Nephron (organoid): ENCODE measurements around the gene FNIP1.

ENCODE experiments used
- H3K27ac Mint-ChIP-seq, 3 experiments: 2 replicates each; pipeline ENCODE4 v1.8.0; 2020; ENCODE audit warnings: mixed read lengths in 3 of 3, mild to moderate bottlenecking in 2 of 3, moderate library complexity in 1 of 3
- H3K27me3 Mint-ChIP-seq: 2 replicates; pipeline ENCODE4 v1.8.0; 2021; ENCODE audit warnings: low read depth, mild to moderate bottlenecking, moderate library complexity, mixed read lengths
- H3K36me3 Mint-ChIP-seq: 2 replicates; pipeline ENCODE4 v1.8.0; 2020; ENCODE audit warnings: low read depth, mixed read lengths
- H3K4me1 Mint-ChIP-seq: 2 replicates; pipeline ENCODE4 v1.8.0; 2020; ENCODE audit warnings: mixed read lengths
- H3K4me3 Mint-ChIP-seq, 3 experiments: 2 replicates each; pipeline ENCODE4 v1.8.0; 2020; ENCODE audit warnings: mild to moderate bottlenecking in 3 of 3, mixed read lengths in 3 of 3, moderate library complexity in 2 of 3
- H3K9me3 Mint-ChIP-seq: 2 replicates; pipeline ENCODE4 v1.8.0; 2020; ENCODE audit warnings: mixed read lengths
- CTCF ChIP-seq, 3 experiments: fragments of 200-600 bp; sonication (generic); IDR thresholded peaks; one replicate each; pipeline ENCODE4 v1.5.0; 2021; ENCODE audit warnings: antibody characterized with exemption in 3 of 3; ENCODE audit not compliant: unreplicated experiment in 3 of 3

The FNIP1 gene

GRCh38 chr5:131716650-131717049 lies 80.2 kb downstream of the FNIP1 start:
- Mint-ChIP-seq H3K27me3 (no peaks in the 10 kb centered on the region), H3K36me3 (peaks cover 77% of the 10 kb centered on the region), H3K4me3 (no peak overlapping the region), H3K4me1 (no peaks in the 10 kb centered on the region), H3K9me3 (peaks cover 17% of the 10 kb centered on the region), H3K27ac (no peak overlapping the region)
- no peak for TF ChIP-seq CTCF (IDR thresholded peaks at IDR 0.05; ENCODE audit: unreplicated experiment in 3 of 3)

DNA sequence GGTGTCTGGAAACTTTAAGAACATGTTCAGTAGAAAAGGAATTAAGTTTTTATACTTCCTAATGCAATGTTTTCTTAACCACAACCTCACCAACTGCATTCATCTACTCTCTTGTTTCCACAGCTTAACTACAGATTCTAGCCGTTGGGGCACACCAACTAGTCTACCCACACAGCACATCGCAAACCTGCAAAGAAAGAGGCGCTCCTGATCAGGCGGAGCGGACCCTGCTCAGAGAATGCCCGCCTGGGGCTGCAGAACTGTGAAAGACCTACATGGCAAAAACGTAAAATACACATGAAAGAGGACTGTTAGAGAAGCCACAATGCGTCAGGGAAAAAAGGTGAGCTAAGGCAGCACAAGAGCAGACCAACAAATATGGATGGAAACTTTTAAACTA lies 86.4 kb downstream of the FNIP1 start:
- Mint-ChIP-seq H3K4me3 (no peak overlapping the region), H3K9me3 (no peaks in the 10 kb centered on the region)

GRCh38 chr5:131709043-131709442 lies 87.8 kb downstream of the FNIP1 start:
- no peaks in the 10 kb centered on the region for H3K9me3 Mint-ChIP-seq
- no peak for TF ChIP-seq CTCF (IDR thresholded peaks at IDR 0.05; ENCODE audit: unreplicated experiment in 3 of 3)
- H3K27me3 Mint-ChIP-seq: no peaks in the 10 kb centered on the region
- H3K36me3 Mint-ChIP-seq: peaks cover 54% of the 10 kb centered on the region
- H3K27ac Mint-ChIP-seq: no peak overlapping the region
- no peaks in the 10 kb centered on the region for H3K4me1 Mint-ChIP-seq
- no peak overlapping the region for H3K4me3 Mint-ChIP-seq

More for the DNA sequence above, 86.4 kb downstream of the FNIP1 start:
- TF ChIP-seq CTCF (IDR thresholded peaks at IDR 0.05; ENCODE audit: unreplicated experiment in 3 of 3): no peak
- peaks cover 47% of the 10 kb centered on the region for H3K36me3 Mint-ChIP-seq
- H3K27ac Mint-ChIP-seq: no peak overlapping the region
- H3K27me3 Mint-ChIP-seq: no peaks in the 10 kb centered on the region
- H3K4me1 Mint-ChIP-seq: no peaks in the 10 kb centered on the region

DNA sequence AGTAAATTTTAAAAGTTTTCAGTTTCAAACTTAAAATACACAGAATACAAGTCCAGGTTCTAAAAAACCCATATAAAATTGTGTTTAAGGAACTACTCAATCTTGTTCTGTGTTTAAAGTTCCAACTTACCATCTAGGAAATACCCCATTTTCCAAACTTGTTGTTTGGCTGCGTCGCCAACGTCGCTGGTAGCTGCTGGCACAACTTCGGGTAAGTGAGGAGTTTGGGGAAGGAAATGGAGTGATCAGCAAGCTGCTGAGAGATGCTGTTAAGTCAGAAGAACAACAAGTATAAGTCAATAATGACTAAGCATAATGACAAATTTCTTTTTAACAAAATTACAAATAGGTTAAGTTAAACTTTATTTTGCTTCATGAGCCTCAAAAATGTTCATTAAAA lies 90.5 kb downstream of the FNIP1 start:
- H3K9me3 Mint-ChIP-seq: no peaks in the 10 kb centered on the region
- H3K27me3 Mint-ChIP-seq: no peaks in the 10 kb centered on the region
- no peak overlapping the region for H3K27ac Mint-ChIP-seq
- H3K4me3 Mint-ChIP-seq: no peak overlapping the region
- TF ChIP-seq CTCF (IDR thresholded peaks at IDR 0.05; ENCODE audit: unreplicated experiment in 3 of 3): no peak
- peaks cover 52% of the 10 kb centered on the region for H3K36me3 Mint-ChIP-seq
- H3K4me1 Mint-ChIP-seq: no peaks in the 10 kb centered on the region

DNA sequence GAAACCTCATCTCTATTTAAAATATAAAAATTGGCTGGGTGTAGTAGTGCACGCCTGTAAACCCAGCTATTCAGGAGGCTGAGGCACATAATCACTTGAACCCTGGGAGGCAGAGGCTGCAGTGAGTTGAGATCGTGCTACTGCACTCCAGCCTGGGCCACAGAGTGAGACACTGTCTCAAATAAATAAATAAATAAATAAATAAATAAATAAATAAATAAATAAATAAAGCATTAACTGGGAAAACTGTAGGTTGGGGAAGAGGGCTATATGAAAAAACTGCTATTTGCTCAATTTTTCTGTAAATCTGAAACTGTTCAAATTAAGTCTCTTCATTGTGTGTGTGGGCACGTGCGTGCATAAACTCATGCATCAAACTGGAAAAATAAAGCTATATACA lies 101.9 kb downstream of the FNIP1 start:
- H3K27me3 Mint-ChIP-seq: no peaks in the 10 kb centered on the region
- H3K9me3 Mint-ChIP-seq: no peaks in the 10 kb centered on the region
- H3K36me3 Mint-ChIP-seq: peaks cover 64% of the 10 kb centered on the region
- no peaks in the 10 kb centered on the region for H3K4me1 Mint-ChIP-seq
- no peak overlapping the region for H3K27ac Mint-ChIP-seq
- TF ChIP-seq CTCF (IDR thresholded peaks at IDR 0.05; ENCODE audit: unreplicated experiment in 3 of 3): no peak
- H3K4me3 Mint-ChIP-seq: no peak overlapping the region

DNA sequence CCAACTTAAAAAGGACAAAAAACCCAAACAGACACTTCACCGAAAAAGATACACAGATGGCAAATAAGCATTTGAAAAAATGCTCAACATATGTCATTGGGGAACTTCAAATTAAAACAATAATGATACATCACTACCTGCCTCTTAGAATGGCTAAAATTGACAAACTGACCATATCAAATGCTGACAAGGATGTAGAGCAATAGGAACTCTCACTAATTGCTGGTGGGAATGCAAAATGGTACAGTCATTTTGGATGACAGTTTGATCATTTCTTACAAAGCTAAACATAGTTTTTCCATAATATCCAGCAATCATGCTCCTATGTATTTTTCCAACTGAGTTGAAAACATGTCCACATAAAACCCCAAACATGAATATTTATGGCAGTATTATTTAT lies 102.9 kb downstream of the FNIP1 start:
- H3K36me3 Mint-ChIP-seq: peaks cover 71% of the 10 kb centered on the region
- peaks cover 3% of the 10 kb centered on the region for H3K9me3 Mint-ChIP-seq
- TF ChIP-seq CTCF (IDR thresholded peaks at IDR 0.05; ENCODE audit: unreplicated experiment in 3 of 3): no peak
- no peak overlapping the region for H3K4me3 Mint-ChIP-seq
- no peaks in the 10 kb centered on the region for H3K27me3 Mint-ChIP-seq
- H3K4me1 Mint-ChIP-seq: no peaks in the 10 kb centered on the region
- no peak overlapping the region for H3K27ac Mint-ChIP-seq
